ENCODE data around the gene GPR137. TPM values are rescaled to one million over a fixed set of nuclear protein-coding genes. Genes with fewer than 3 reads are reported as not detected.

Gene GPR137
- total RNA-seq, 1 donor from 2014 or later: 57.8 TPM

GRCh38 chr11:64252003-64252872 is 33.4 kb upstream of the GPR137 start:
- peak overlapping the region; percentile 91 for H3K4me3 Mint-ChIP-seq (ENCODE audit: unreplicated experiment)
- peak; percentile 51 for TF ChIP-seq CTCF (IDR thresholded peaks at IDR 0.05)
- peaks cover 30% of the 10 kb centered on the region for H3K4me1 Mint-ChIP-seq (ENCODE audit: low read depth)

GRCh38 chr11:64253043-64253442 is 32.6 kb upstream of the GPR137 start:
- DNase-seq (ENCODE audit: low spot score): no peak
- peaks cover 9% of the 10 kb centered on the region for H3K36me3 Mint-ChIP-seq (ENCODE audit: low read depth)
- no peak for TF ChIP-seq CTCF (IDR thresholded peaks at IDR 0.05)
- no peaks in the 10 kb centered on the region for H3K9me3 Mint-ChIP-seq (ENCODE audit: low read depth)
- peak overlapping the region; percentile 91 for H3K4me3 Mint-ChIP-seq (ENCODE audit: unreplicated experiment)
- H3K27ac Mint-ChIP-seq (ENCODE audit: unreplicated experiment): peak overlapping the region; percentile 78
- peaks cover 25% of the 10 kb centered on the region for H3K4me1 Mint-ChIP-seq (ENCODE audit: low read depth)
- H3K27me3 Mint-ChIP-seq (ENCODE audit: low read depth): no peaks in the 10 kb centered on the region

More at GRCh38 chr11:64252003-64252872, 33.4 kb upstream of the GPR137 start:
- Mint-ChIP-seq H3K36me3 (ENCODE audit: low read depth) (peaks cover 4% of the 10 kb centered on the region), H3K9me3 (ENCODE audit: low read depth) (no peaks in the 10 kb centered on the region), H3K27ac (ENCODE audit: unreplicated experiment) (peak overlapping the region; percentile 75), H3K27me3 (ENCODE audit: low read depth) (no peaks in the 10 kb centered on the region)
- no peak for DNase-seq (ENCODE audit: low spot score)

- H3K4me3 Mint-ChIP-seq (ENCODE audit: unreplicated experiment): peak overlapping the region; percentile 91
- H3K27me3 Mint-ChIP-seq (ENCODE audit: low read depth): no peaks in the 10 kb centered on the region
- TF ChIP-seq CTCF (IDR thresholded peaks at IDR 0.05): no peak
- no peaks in the 10 kb centered on the region for H3K9me3 Mint-ChIP-seq (ENCODE audit: low read depth)
- H3K27ac Mint-ChIP-seq (ENCODE audit: unreplicated experiment): peak overlapping the region; percentile 78
- H3K4me1 Mint-ChIP-seq (ENCODE audit: low read depth): peaks cover 23% of the 10 kb centered on the region
- peaks cover 12% of the 10 kb centered on the region for H3K36me3 Mint-ChIP-seq (ENCODE audit: low read depth)
- DNase-seq (ENCODE audit: low spot score): no peak
Observed at GRCh38 chr11:64253481-64253880, 32.2 kb upstream of the GPR137 start.

GRCh38 chr11:64254326-64254725 is 31.3 kb upstream of the GPR137 start:
- DNase-seq (ENCODE audit: low spot score): no peak
- Mint-ChIP-seq H3K36me3 (ENCODE audit: low read depth) (peaks cover 13% of the 10 kb centered on the region), H3K9me3 (ENCODE audit: low read depth) (no peaks in the 10 kb centered on the region), H3K27ac (ENCODE audit: unreplicated experiment) (no peak overlapping the region), H3K4me1 (ENCODE audit: low read depth) (peaks cover 23% of the 10 kb centered on the region), H3K4me3 (ENCODE audit: unreplicated experiment) (no peak overlapping the region), H3K27me3 (ENCODE audit: low read depth) (no peaks in the 10 kb centered on the region)
- TF ChIP-seq CTCF (IDR thresholded peaks at IDR 0.05): no peak

GRCh38 chr11:64255135-64256128 is 30.2 kb upstream of the GPR137 start:
- Mint-ChIP-seq H3K36me3 (ENCODE audit: low read depth) (peaks cover 23% of the 10 kb centered on the region), H3K27me3 (ENCODE audit: low read depth) (no peaks in the 10 kb centered on the region), H3K9me3 (ENCODE audit: low read depth) (no peaks in the 10 kb centered on the region), H3K27ac (ENCODE audit: unreplicated experiment) (no peak overlapping the region), H3K4me3 (ENCODE audit: unreplicated experiment) (no peak overlapping the region), H3K4me1 (ENCODE audit: low read depth) (peaks cover 23% of the 10 kb centered on the region)
- no peak for DNase-seq (ENCODE audit: low spot score)
- TF ChIP-seq CTCF (IDR thresholded peaks at IDR 0.05): no peak

Data from chondrocyte (in vitro differentiated cells).